ENCODE measurements around the gene OR11H7. TPM values are rescaled to one million over a fixed set of nuclear protein-coding genes. Genes with fewer than 3 reads are reported as not detected.
"Not testable (repeated sequence)": the region's sequence is repeated elsewhere in the genome, so short reads cannot be mapped to it uniquely, and the experiment has no call there.

OR11H7 gene
- total and polyA plus RNA-seq, 12 donors, result not detected

- DNase-seq (no peak), ATAC-seq (no peak)
- no peaks in the 10 kb centered on the region for H3K27me3 ChIP-seq
- intact Hi-C loops (cut with DNase I), result no loop called here
- H3K4me1 ChIP-seq, result no peaks in the 10 kb centered on the region
- WGBS, 2 donors, result 65 to 89% methylated on average over 2 of the region's 2 CpGs
- peaks cover 0 to 16% (median 2%) of the 10 kb centered on the region in 11 donors for H3K9me3 ChIP-seq
- H3K27ac ChIP-seq, result no peak overlapping the region
- no peak for TF ChIP-seq CTCF (IDR thresholded peaks at IDR 0.05)
- no peaks in the 10 kb centered on the region for H3K36me3 ChIP-seq
- no peak overlapping the region for H3K4me3 ChIP-seq
Measured at GRCh38 chr14:20209595-20209994, 19.2 kb upstream of the OR11H7 start.

GRCh38 chr14:20212406-20212805 lies 16.4 kb upstream of the OR11H7 start:
- H3K36me3 ChIP-seq; intact Hi-C loops (cut with DNase I); H3K4me1 ChIP-seq; H3K4me3 ChIP-seq; ATAC-seq; DNase-seq; H3K27me3 ChIP-seq; H3K27ac ChIP-seq: not testable (repeated sequence)
- 80 to 90% methylated on average over 5 to 21 of the region's 28 CpGs for WGBS, 2 donors
- peaks cover 0 to 25% (median 7%) of the 10 kb centered on the region in 11 donors for H3K9me3 ChIP-seq

- WGBS, 2 donors, result 45% methylated on average over 2 of the region's 2 CpGs
- no peaks in the 10 kb centered on the region for H3K4me1 ChIP-seq
- DNase-seq, result no peak
- H3K27ac ChIP-seq, result no peak overlapping the region
- H3K27me3 ChIP-seq, result no peaks in the 10 kb centered on the region
- H3K9me3 ChIP-seq, result peaks cover 0 to 20% (median 0%) of the 10 kb centered on the region in 11 donors
- no peaks in the 10 kb centered on the region for H3K36me3 ChIP-seq
- no peak for ATAC-seq
- no peak overlapping the region for H3K4me3 ChIP-seq
- intact Hi-C loops (cut with DNase I), result no loop called here
- no peak for TF ChIP-seq CTCF (IDR thresholded peaks at IDR 0.05)
Measured at GRCh38 chr14:20215196-20215595, 13.6 kb upstream of the OR11H7 start.

- no peak for TF ChIP-seq CTCF (IDR thresholded peaks at IDR 0.05)
- intact Hi-C loops (cut with DNase I), result no loop called here
- peaks cover 0 to 17% (median 3%) of the 10 kb centered on the region in 11 donors for H3K9me3 ChIP-seq
- H3K27ac ChIP-seq, result no peak overlapping the region
- no peak overlapping the region for H3K4me3 ChIP-seq
- DNase-seq (no peak), ATAC-seq (no peak)
- peaks cover 0 to under 1% (median 0%) of the 10 kb centered on the region in 7 donors for H3K27me3 ChIP-seq
- H3K4me1 ChIP-seq, result no peaks in the 10 kb centered on the region
- 32 to 41% methylated on average over 4 of the region's 4 CpGs for WGBS, 2 donors
- H3K36me3 ChIP-seq, result no peaks in the 10 kb centered on the region
Measured at GRCh38 chr14:20219033-20219432, 9.7 kb upstream of the OR11H7 start.

- H3K27me3 ChIP-seq, result peaks cover 0 to 4% (median 0%) of the 10 kb centered on the region in 7 donors
- H3K4me1 ChIP-seq, result no peaks in the 10 kb centered on the region
- peaks cover 0 to 3% (median 0%) of the 10 kb centered on the region in 11 donors for H3K9me3 ChIP-seq
- TF ChIP-seq CTCF (IDR thresholded peaks at IDR 0.05), result no peak
- ATAC-seq (no peak), DNase-seq (no peak)
- no peak within 1 kb of the TSS for H3K27ac ChIP-seq
- no peaks in the 10 kb centered on the region for H3K36me3 ChIP-seq
- H3K4me3 ChIP-seq, result no peak within 1 kb of the TSS
- intact Hi-C loops (cut with DNase I), result no loop called here
- 22 to 41% methylated on average over 2 of the region's 2 CpGs for WGBS, 2 donors
Measured at GRCh38 chr14:20223410-20223809, 5.4 kb upstream of the OR11H7 start, which contains the start of gene OR11H6. TSS of gene OR11H6 (plus strand) at chr14:20223710. CDS start at chr14:20223710, 0 bp downstream.

- ATAC-seq; intact Hi-C loops (cut with DNase I); H3K4me1 ChIP-seq; DNase-seq; H3K27ac ChIP-seq; H3K4me3 ChIP-seq; H3K36me3 ChIP-seq; H3K27me3 ChIP-seq; H3K9me3 ChIP-seq: not testable (repeated sequence)
- 64 to 87% methylated on average over 4 of the region's 4 CpGs for WGBS, 2 donors
Measured at GRCh38 chr14:20235415-20235814, 6.6 kb downstream of the OR11H7 start.
